Pancreas (tissue), 10 donors: ENCODE data around the gene MPC2. TPM values are rescaled to one million over a fixed set of nuclear protein-coding genes. Genes with fewer than 3 reads are reported as not detected.

Experiments used
- ATAC-seq, 4 donors: fragments of 200-7000 bp; cut with Tn5 transposase; one replicate each; pipeline versions ENCODE4 v1.8.0 to v1.9.1; 2020; ENCODE audit warnings: mild to moderate bottlenecking in 4 of 4, moderate library complexity in 4 of 4
- DNase-seq, 6 donors: peaks; one replicate each; pipeline ENCODE4 v3.0.0-alpha.2; 2020
- FAIRE-seq: peaks from 2 replicates; lab custom pipeline; 2012; peaks lifted over from hg19 to GRCh38; lab: Jason Lieb, UNC
- H3K27ac ChIP-seq, 4 donors: fragments of 200-600 bp; sonication (generic); 1 replicate in 3 of 4; 2 replicates in 1 of 4; pipeline versions ENCODE4 v1.5.0 to v1.8.0; 2020
- H3K27me3 ChIP-seq, 4 donors: fragments of 200-600 bp; one replicate each; pipeline ENCODE4 v1.8.0; 2021
- H3K36me3 ChIP-seq, 3 donors: fragments of 200-600 bp; sonication (generic) in 1 of 3; one replicate each; pipeline versions ENCODE4 v1.5.0 to v1.8.0; 2020 to 2021
- H3K4me1 ChIP-seq, 3 donors: fragments of 200-600 bp; one replicate each; pipeline ENCODE4 v1.8.0; 2021
- H3K4me3 ChIP-seq, 4 donors: fragments of 200-600 bp; sonication (generic) in 2 of 4; one replicate each; pipeline versions ENCODE4 v1.5.0 to v1.8.0; 2020 to 2021
- H3K9me3 ChIP-seq, 4 donors: fragments of 200-600 bp; one replicate each; pipeline ENCODE4 v1.8.0; 2021
- CTCF ChIP-seq, 4 donors: fragments of 200-600 bp; sonication (generic) in 3 of 4; IDR thresholded peaks; one replicate each; pipeline versions ENCODE4 v1.5.0 to v1.8.0; 2021; ENCODE audit warnings: antibody characterized with exemption in 4 of 4
- WGBS, 2 donors: extraction: QIAGEN DNeasy Blood & Tissue Kit; methylation state at CpG; one replicate each; pipeline ENCODE4 v1.1.7; 2013; 5-methylcytosine and 5-hydroxymethylcytosine counted together
- intact Hi-C, 3 donors: fragments of 100-400 bp; cut with DNase I; formaldehyde crosslinking; loops; one replicate each; pipeline versions ENCODE4 v1.11.1 to v1.14.2; 2022
- polyA plus RNA-seq, 2 donors: library from polyadenylated mRNA; stranded (reverse); fragments of 200-250 nt; gene quantifications; one replicate each; pipeline ENCODE4 v1.2.3, GENCODE V29; 2013
- total RNA-seq, 6 donors: library from RNA; stranded (reverse); fragmentation: NEBNext Ultra II Directional in 4 of 6; extraction: Animal tissue kit (Norgen Biotek cat#: 25700) in 4 of 6; gene quantifications; one replicate each; pipeline versions ENCODE4 v1.2.1 to v1.2.4, GENCODE V29; 2021 to 2023
- donor health status: healthy with polysubstance abuse.
- donor health status: DM: no; HTN: no; CAD: no; lungs with moderate emphysema.
- donor health status: DM: no; HTN: no; CAD: no.
- donor health status: control.
- donor health status: control.
- donor health status: Bipolar disorder and iron deficiency.
- donor health status: DM: yes; HTN: yes; CAD: no.
- donor health status: DM: no; HTN: no; CAD: no.
- donor health status: DM: no; HTN: no; CAD: no.
- donor health status: DM: yes; HTN: yes; CAD: no.

MPC2 gene
- total and polyA plus RNA-seq, 8 donors: 25.5 to 72.5 (median 40.2) TPM

GRCh38 chr1:167964646-167965045 is 27.8 kb upstream of the MPC2 start:
- ATAC-seq (no peak), FAIRE-seq (no peak), DNase-seq (no peak)
- peaks cover 0 to 5% (median 0%) of the 10 kb centered on the region in 3 donors for H3K4me1 ChIP-seq
- H3K9me3 ChIP-seq: no peaks in the 10 kb centered on the region
- H3K27me3 ChIP-seq: no peaks in the 10 kb centered on the region
- intact Hi-C loops: no loop called here
- no peak overlapping the region for H3K27ac ChIP-seq
- no peak overlapping the region for H3K4me3 ChIP-seq
- 73 to 74% methylated on average over 4 of the region's 4 CpGs for WGBS, 2 donors
- no peak for TF ChIP-seq CTCF (IDR thresholded peaks at IDR 0.05)
- H3K36me3 ChIP-seq: no peaks in the 10 kb centered on the region

DNA sequence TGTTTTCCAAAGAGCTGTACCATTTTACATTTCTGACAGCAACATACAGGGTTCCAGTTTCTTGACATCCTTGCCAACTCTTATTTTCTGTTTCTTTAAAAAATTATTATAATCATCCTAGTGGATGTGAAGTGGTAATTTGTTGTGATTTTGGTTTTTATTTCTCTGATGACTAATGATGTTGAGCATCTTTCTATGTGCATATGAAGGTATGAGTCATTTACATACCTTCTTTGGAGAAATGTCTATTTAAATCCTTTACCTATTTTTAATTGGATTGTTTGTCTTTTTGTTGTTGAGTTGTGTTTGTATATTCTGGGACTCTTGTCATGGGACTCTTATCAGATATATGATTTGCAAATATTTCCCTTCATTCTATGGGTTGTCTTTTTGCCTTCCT is 20.8 kb upstream of the MPC2 start:
- TF ChIP-seq CTCF (IDR thresholded peaks at IDR 0.05): no peak
- DNase-seq (no peak), FAIRE-seq (no peak), ATAC-seq (no peak)
- Histone ChIP-seq H3K9me3 (no peaks in the 10 kb centered on the region), H3K27me3 (no peaks in the 10 kb centered on the region), H3K4me1 (no peaks in the 10 kb centered on the region), H3K4me3 (no peak overlapping the region), H3K36me3 (peaks cover 0 to 18% (median 0%) of the 10 kb centered on the region in 3 donors), H3K27ac (no peak overlapping the region)
- intact Hi-C loops: no loop called here

DNA sequence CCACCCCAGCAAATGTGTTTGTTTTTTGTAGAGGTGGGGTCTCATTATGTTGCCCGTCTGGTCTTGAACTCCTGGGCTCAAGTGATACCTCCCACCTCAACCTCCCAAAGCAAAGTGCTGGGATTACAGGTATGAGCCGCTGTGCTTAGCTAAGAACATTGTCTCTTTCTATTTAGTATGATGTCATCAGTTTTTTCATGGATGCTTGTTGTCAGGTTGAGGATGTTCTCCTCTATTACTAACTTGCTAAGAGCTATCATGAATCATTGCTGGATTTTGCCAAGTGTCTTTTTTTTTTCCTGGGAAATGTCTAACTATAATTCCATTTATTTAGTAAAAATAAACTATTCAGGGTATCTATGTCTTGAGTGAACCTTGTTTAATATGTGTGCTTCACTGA is 19.0 kb upstream of the MPC2 start:
- H3K4me3 ChIP-seq: no peak overlapping the region
- 94% methylated on average over 2 of the region's 2 CpGs for WGBS, 2 donors
- no peak for DNase-seq
- ATAC-seq: no peak
- peaks cover 0 to 22% (median 0%) of the 10 kb centered on the region in 3 donors for H3K36me3 ChIP-seq
- no peak overlapping the region for H3K27ac ChIP-seq
- no peaks in the 10 kb centered on the region for H3K27me3 ChIP-seq
- no peak for TF ChIP-seq CTCF (IDR thresholded peaks at IDR 0.05)
- peaks cover 0 to 1% (median 0%) of the 10 kb centered on the region in 3 donors for H3K4me1 ChIP-seq
- intact Hi-C loops: no loop called here
- H3K9me3 ChIP-seq: no peaks in the 10 kb centered on the region
- no peak for FAIRE-seq

- TF ChIP-seq CTCF (IDR thresholded peaks at IDR 0.05): no peak
- H3K27ac ChIP-seq: no peak overlapping the region
- H3K9me3 ChIP-seq: no peaks in the 10 kb centered on the region
- no peak overlapping the region for H3K4me3 ChIP-seq
- H3K27me3 ChIP-seq: no peaks in the 10 kb centered on the region
- intact Hi-C loops: no loop called here
- FAIRE-seq (no peak), DNase-seq (no peak), ATAC-seq (no peak)
- H3K36me3 ChIP-seq: peaks cover 0 to 22% (median 0%) of the 10 kb centered on the region in 3 donors
- WGBS, 2 donors: 29 to 37% methylated on average over 1 of the region's 1 CpG
- H3K4me1 ChIP-seq: peaks cover 3 to 18% (median 13%) of the 10 kb centered on the region in 3 donors
These were observed 13.7 kb upstream of the MPC2 start for GRCh38 chr1:167950569-167950968.

GRCh38 chr1:167949785-167950184 is 12.9 kb upstream of the MPC2 start:
- peaks cover 0 to 16% (median 0%) of the 10 kb centered on the region in 3 donors for H3K36me3 ChIP-seq
- H3K9me3 ChIP-seq: no peaks in the 10 kb centered on the region
- 88 to 89% methylated on average over 3 of the region's 3 CpGs for WGBS, 2 donors
- ATAC-seq (no peak), FAIRE-seq (no peak), DNase-seq (no peak)
- H3K27me3 ChIP-seq: no peaks in the 10 kb centered on the region
- intact Hi-C loops: no loop called here
- no peak overlapping the region for H3K27ac ChIP-seq
- H3K4me3 ChIP-seq: no peak overlapping the region
- TF ChIP-seq CTCF (IDR thresholded peaks at IDR 0.05): no peak
- peaks cover 3 to 18% (median 13%) of the 10 kb centered on the region in 3 donors for H3K4me1 ChIP-seq
